HuH-7 (cell line): ENCODE measurements around the gene KIF1B.
A peak's percentile ranks its signal among the peaks of the same experiment; 100 is the strongest.

Experiments
- DNase-seq: peaks from one replicate; pipeline ENCODE4 v3.0.0; 2011; ENCODE audit warnings: low spot score

KIF1B gene, protein sequence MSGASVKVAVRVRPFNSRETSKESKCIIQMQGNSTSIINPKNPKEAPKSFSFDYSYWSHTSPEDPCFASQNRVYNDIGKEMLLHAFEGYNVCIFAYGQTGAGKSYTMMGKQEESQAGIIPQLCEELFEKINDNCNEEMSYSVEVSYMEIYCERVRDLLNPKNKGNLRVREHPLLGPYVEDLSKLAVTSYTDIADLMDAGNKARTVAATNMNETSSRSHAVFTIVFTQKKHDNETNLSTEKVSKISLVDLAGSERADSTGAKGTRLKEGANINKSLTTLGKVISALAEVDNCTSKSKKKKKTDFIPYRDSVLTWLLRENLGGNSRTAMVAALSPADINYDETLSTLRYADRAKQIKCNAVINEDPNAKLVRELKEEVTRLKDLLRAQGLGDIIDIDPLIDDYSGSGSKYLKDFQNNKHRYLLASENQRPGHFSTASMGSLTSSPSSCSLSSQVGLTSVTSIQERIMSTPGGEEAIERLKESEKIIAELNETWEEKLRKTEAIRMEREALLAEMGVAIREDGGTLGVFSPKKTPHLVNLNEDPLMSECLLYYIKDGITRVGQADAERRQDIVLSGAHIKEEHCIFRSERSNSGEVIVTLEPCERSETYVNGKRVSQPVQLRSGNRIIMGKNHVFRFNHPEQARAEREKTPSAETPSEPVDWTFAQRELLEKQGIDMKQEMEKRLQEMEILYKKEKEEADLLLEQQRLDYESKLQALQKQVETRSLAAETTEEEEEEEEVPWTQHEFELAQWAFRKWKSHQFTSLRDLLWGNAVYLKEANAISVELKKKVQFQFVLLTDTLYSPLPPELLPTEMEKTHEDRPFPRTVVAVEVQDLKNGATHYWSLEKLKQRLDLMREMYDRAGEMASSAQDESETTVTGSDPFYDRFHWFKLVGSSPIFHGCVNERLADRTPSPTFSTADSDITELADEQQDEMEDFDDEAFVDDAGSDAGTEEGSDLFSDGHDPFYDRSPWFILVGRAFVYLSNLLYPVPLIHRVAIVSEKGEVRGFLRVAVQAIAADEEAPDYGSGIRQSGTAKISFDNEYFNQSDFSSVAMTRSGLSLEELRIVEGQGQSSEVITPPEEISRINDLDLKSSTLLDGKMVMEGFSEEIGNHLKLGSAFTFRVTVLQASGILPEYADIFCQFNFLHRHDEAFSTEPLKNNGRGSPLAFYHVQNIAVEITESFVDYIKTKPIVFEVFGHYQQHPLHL (N-terminal part only)

DNA sequence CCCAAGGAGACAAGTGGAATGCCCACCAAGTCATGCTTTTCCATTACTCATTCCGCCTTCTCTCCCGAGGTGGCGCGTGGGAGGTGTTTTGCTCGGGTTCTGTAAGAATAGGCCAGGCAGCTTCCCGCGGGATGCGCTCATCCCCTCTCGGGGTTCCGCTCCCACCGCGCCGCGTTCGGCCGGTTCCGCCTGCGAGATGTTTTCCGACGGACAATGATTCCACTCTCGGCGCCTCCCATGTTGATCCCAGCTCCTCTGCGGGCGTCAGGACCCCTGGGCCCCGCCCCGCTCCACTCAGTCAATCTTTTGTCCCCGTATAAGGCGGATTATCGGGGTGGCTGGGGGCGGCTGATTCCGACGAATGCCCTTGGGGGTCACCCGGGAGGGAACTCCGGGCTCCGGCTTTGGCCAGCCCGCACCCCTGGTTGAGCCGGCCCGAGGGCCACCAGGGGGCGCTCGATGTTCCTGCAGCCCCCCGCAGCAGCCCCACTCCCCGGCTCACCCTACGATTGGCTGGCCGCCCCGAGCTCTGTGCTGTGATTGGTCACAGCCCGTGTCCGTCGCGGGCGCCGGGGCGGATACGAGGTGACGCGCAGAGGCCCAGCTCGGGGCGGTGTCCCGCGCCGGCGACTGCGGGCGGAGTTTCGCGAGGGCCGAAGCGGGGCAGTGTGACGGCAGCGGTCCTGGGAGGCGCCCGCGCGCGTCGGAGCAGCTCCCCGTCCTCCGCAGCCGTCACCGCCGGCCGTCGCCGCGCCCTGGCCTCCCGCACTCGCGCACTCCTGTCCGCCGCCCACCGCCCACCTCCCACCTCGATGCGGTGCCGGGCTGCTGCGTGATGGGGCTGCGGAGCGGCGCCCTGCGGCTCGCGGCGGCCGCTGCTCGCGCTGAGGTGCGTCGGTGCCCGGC is at the start of gene KIF1B:
Gene KIF1B (plus strand): TSS at position 666 of the 906 bp plus-strand sequence. CDS start 21,759 bp downstream, outside the sequence.
- peak; percentile 99 for DNase-seq

DNA sequence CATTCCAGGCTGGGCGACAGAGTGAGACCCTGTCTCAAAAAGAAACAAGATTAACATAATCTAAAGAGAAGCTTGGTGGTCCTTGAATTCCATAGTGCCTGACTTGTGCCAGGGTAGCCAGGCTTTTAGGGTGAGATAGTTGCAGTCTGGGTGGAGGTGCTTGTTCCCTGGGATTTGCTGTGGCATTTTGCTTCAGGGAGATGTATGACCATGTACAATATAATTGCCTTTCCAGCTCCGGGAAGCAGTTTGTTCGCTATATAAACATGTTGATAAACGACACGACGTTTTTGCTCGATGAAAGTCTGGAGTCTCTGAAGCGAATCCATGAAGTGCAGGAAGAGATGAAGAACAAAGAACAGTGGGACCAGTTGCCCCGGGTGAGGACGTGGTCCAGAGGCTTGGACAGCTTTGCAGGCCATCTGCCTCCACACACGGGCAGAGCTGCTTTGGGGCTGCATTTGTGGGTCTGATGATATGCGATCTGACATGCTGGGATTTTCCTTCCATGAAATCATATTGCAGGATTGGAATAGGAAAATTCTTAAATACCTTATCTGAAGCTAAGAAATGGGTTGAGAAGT is 49.4 kb upstream of the KIF1B start:
- DNase-seq, result no peak

- no peak for DNase-seq
These were observed 48.7 kb upstream of the KIF1B start for GRCh38 chr1:10161541-10162290.

DNA sequence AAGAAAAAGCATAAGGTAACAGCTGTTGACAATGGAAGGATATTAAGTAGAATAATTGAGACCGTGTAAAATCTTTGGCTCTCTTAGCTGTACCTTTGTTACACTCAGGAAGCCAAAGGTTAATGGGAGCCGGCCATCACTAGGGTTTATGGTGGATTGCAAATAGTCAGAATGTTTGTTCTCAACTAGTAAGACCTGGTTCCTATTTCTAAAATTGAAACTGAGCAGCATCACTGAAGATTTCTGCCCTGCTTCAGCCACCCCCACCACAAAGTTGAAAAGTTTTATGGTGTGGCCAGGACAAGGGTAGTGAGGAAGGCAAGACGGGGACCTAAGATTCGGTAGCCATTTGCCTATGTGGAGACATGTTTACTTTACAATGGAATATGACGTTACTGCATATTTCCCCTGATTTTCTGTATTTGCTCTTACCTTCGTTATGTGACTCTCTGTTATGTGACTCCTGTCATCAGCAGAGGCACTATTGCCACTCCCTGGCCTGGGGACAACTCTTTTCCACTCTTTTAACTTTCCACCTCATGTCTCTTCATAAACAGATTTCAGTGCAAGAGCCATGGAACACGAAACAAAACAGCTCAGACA is 41.4 kb upstream of the KIF1B start:
- DNase-seq, result peak; percentile 22

DNA sequence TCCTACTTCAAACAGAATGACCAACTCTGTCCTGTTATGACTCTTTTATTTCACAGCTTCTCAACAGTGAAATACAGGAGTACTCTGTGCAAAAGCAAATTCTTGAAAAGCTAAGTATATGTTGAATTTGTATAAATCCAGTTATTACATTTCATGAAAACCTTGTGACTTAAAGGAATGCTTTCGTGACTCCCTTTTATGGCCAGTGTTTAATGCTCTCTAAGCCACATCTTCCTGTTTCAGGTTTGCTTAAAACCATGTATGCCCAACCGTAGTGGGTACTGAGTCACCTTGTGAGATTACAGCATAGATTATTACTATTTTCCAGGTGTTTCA is 40.2 kb upstream of the KIF1B start:
- no peak for DNase-seq

DNA sequence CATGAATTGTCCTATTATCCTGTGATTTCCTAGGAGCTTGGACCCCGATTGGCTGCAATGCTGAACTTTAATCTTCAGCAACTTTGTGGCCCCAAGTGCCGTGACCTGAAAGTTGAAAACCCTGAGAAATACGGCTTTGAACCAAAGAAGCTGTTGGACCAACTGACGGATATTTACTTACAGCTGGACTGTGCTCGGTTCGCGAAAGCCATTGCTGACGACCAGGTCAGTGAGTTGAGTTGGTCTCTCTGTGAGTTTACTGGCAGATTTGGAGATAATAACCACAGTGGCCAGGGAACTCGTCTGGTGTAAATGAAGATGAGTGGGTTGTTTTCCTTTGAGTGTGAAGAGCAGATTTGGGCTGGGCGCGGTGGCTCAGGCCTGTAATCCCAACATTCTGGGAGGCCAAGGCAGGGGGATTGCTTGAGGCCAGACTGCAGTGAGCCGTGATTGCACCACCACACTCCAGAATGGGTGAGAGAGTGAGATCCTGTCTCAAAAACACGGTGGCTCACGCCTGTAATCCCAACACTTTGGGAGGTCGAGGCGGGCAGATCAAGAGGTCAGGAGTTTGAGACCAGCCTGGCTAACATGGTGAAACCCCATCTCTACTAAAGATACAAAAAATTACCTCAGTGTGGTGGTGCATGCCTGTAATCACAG is 39.1 kb upstream of the KIF1B start:
- DNase-seq, result no peak

GRCh38 chr1:10171995-10172669 is 38.2 kb upstream of the KIF1B start:
- DNase-seq, result no peak

GRCh38 chr1:10173582-10173981 is 36.8 kb upstream of the KIF1B start:
- DNase-seq, result no peak

DNA sequence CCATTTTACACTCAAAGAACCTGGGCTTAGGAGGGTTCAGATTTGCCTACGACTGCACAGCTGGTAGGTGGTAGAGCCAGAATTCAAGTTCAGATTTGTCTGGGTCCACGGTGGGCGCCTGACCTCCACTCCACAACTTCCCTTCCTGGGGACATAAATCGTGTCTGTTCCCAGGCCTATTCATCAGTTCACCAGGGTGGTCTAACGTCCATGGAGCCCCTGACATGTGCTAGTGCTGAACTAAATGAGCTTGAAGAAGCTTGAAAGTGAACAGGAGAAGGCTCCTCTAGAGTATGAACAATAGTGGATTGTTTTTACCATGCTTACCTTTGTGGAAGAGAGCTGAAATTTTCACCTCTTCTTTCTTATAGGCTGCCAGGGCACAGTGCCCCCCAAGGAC is 32.5 kb upstream of the KIF1B start:
- DNase-seq, result no peak

- DNase-seq, result no peak
These were observed 31.6 kb upstream of the KIF1B start for GRCh38 chr1:10178597-10179405.

- no peak for DNase-seq
These were observed 30.8 kb upstream of the KIF1B start for GRCh38 chr1:10179406-10180091.

GRCh38 chr1:10181154-10181553 is 29.2 kb upstream of the KIF1B start:
- DNase-seq, result no peak

DNA sequence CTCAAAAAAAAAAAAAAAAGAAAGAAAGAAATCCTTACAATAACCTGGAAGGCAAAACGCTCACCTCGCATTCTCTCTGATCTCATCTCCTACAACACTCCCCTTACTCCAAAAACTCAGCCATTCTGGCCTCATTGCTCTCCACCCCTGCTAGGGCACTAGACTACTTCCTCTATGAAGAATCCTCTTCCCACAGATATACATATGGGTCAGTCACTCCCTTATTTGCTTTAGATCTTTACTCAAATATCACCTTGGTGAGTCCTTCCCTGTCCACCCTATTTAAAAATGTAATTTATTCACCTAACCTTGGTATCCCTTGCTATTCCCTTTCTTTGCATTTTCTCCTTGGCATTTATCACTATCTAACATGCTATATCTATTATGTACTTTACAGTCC is 24.6 kb upstream of the KIF1B start:
- no peak for DNase-seq

DNA sequence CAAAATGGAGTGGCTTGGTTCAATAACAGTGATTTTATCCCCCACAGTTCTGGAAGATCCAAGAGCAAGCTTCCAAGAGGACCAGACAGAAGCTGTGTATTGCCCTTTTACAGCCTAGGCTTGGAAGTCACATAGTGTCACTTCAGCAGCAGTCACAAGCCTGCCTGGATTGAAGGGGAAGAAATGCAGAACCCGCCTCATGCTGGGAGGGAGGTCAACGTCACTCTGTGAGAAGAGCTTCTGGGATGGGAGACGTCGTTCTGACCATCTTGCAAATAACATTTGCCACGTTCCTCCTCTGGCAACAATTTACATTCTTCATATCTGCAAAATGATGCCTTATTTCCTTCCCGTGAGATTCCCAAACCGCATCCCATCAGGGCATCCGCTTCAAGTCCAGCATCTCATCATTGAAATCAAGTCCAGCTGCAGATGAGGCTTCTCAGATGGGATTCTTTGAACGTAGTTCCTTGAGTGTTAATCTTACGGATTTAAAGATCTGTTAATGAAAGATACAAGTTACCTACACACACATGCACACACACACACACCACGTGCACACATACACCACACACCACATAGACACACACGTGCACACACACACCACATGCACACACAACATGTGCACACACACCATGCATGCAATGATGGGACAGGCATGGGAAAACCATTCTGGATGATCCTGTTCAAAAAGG is 23.9 kb upstream of the KIF1B start:
- DNase-seq, result no peak

DNA sequence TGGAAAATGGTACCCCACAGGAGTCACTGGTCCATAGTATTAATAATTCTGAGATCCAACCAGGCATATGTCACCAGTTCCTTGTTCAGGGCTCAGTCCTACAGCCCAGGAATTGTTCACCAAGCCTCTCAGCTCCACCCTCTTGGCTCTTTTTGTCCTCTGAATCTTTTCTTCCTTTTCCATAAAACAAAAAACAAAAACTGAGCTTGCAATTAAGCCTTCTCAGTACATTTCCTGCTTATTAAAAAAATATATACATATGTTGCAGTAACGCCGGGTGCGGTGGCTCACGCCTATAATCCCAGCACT is 23.4 kb upstream of the KIF1B start:
- no peak for DNase-seq

GRCh38 chr1:10188133-10188650 is 22.2 kb upstream of the KIF1B start:
- DNase-seq, result no peak

DNA sequence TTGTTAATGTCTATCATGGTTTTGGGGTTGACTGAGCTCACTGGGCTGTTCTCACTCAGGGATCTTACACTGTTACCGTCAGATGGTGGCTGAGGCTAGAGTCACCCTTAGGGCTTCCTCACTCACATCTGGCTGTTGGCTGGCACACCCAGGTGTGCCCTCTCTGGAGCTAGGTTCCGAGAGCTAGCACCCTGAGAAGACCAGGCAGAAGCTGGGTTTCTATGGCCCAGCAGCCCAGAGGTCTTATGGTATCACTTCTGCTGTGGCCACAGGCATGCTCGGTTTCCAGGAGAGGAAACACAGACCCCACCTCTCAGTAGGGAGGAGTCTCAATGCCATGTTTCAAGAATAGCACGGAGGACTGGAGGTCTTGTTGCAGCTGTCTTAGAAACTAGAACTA is 20.7 kb upstream of the KIF1B start:
- DNase-seq, result no peak
